H1 (cell line): ENCODE results near the gene SOSTDC1. TPM values are rescaled to one million over a fixed set of nuclear protein-coding genes. Genes with fewer than 3 reads are reported as not detected.

ENCODE experiments used
- CTCF ChIA-PET: fragments of 300-600 bp; sonication (Branson Sonifier 250); formaldehyde crosslinking; loops from one replicate; lab custom pipeline; 2021; ENCODE audit not compliant: partially characterized antibody; lab: Charles Lee
- POLR2A ChIA-PET: fragments of 300-600 bp; sonication (Branson Sonifier 250); formaldehyde crosslinking; loops from one replicate; lab custom pipeline; 2021; ENCODE audit warnings: inconsistent platforms; ENCODE audit not compliant: partially characterized antibody; lab: Charles Lee
- DNase-seq, 2 experiments: peaks; one replicate each; pipeline versions ENCODE4 v3.0.0 to v3.0.0-alpha.2; 2010 to 2022; ENCODE audit warnings: low spot score in 2 of 2, low read depth in 1 of 2, mixed read lengths in 1 of 2
- FAIRE-seq: peaks from 2 replicates; lab custom pipeline; 2011; peaks lifted over from hg19 to GRCh38; lab: Jason Lieb, UNC
- H2AFZ ChIP-seq: 2 replicates; pipeline ENCODE4 v1.8.1; 2012; ENCODE audit warnings: low read length, inconsistent platforms
- H2AK5ac ChIP-seq: 2 replicates; pipeline ENCODE4 v1.6.1; 2013; ENCODE audit warnings: low read depth, low read length
- H2BK120ac ChIP-seq: replicated peaks from 2 replicates; pipeline ENCODE3; 2013; ENCODE audit warnings: low read depth, low read length, inconsistent platforms
- H2BK12ac ChIP-seq: 2 replicates; pipeline ENCODE4 v1.6.1; 2013; ENCODE audit warnings: low read depth, low read length
- H2BK15ac ChIP-seq: 2 replicates; pipeline ENCODE4 v1.6.1; 2013; ENCODE audit warnings: low read length
- H2BK20ac ChIP-seq: 2 replicates; pipeline ENCODE4 v1.6.1; 2013; ENCODE audit warnings: low read length
- H2BK5ac ChIP-seq: 2 replicates; pipeline ENCODE4 v1.6.1; 2013; ENCODE audit warnings: low read depth, low read length
- H3K14ac ChIP-seq: 2 replicates; pipeline ENCODE4 v1.6.1; 2013; ENCODE audit warnings: inconsistent platforms; ENCODE audit not compliant: insufficient read length
- H3K18ac ChIP-seq: 2 replicates; pipeline ENCODE4 v1.6.1; 2013; ENCODE audit warnings: low read length; ENCODE audit errors: extremely low read depth
- H3K23ac ChIP-seq: 2 replicates; pipeline ENCODE4 v1.6.1; 2013; ENCODE audit warnings: inconsistent platforms; ENCODE audit not compliant: insufficient read length
- H3K23me2 ChIP-seq: 2 replicates; pipeline ENCODE4 v1.6.1; 2013; ENCODE audit warnings: low read depth, low read length
- H3K27ac ChIP-seq: 2 replicates; pipeline ENCODE4 v1.6.1; 2011; ENCODE audit warnings: low read depth, low read length, inconsistent platforms
- H3K27me3 ChIP-seq, 4 experiments: replicated peaks in 1 of 4; 1 replicate in 1 of 4; 2 replicates in 3 of 4; pipeline versions ENCODE4 v1.6.1 to v1.8.1; 2011 to 2013; ENCODE audit warnings: low read length in 3 of 4, mild to moderate bottlenecking in 3 of 4, inconsistent platforms in 2 of 4, mixed read lengths in 2 of 4, moderate library complexity in 1 of 4; ENCODE audit not compliant: control insufficient read depth in 3 of 4, insufficient read depth in 3 of 4; ENCODE audit errors: extremely low read depth in 1 of 4
- H3K36me3 ChIP-seq, 4 experiments: 2 replicates each; pipeline versions ENCODE4 v1.6.1 to v1.8.1; 2011 to 2013; ENCODE audit warnings: mild to moderate bottlenecking in 4 of 4, low read length in 3 of 4, moderate library complexity in 2 of 4, control low read depth in 1 of 4, inconsistent platforms in 1 of 4; ENCODE audit not compliant: insufficient read depth in 4 of 4, control insufficient read depth in 2 of 4
- H3K4ac ChIP-seq: replicated peaks from 2 replicates; pipeline ENCODE3; 2013; ENCODE audit warnings: low read length, low read depth, mixed read lengths, inconsistent platforms; ENCODE audit not compliant: insufficient read length
- H3K4me1 ChIP-seq, 4 experiments: replicated peaks in 1 of 4; 1 replicate in 1 of 4; 2 replicates in 3 of 4; pipeline versions ENCODE4 v1.6.1 to v1.8.1; 2011 to 2013; ENCODE audit warnings: low read length in 3 of 4, inconsistent platforms in 2 of 4, mixed read lengths in 1 of 4; ENCODE audit not compliant: insufficient read depth in 4 of 4, control insufficient read depth in 3 of 4
- H3K4me2 ChIP-seq, 2 experiments: 2 replicates each; pipeline versions ENCODE4 v1.6.1 to v1.8.1; 2011 to 2013; ENCODE audit warnings: low read depth in 2 of 2, low read length in 2 of 2, control low read depth in 1 of 2, inconsistent platforms in 1 of 2, mild to moderate bottlenecking in 1 of 2; ENCODE audit not compliant: insufficient read depth in 1 of 2
- H3K4me3 ChIP-seq, 4 experiments: fragments of 200-600, 300-600 bp in 1 of 4; sonication (generic), shearing (Covaris generic), sonication (Bioruptor Twin) in 1 of 4; 2 replicates each; pipeline versions ENCODE4 v1.5.1 to v1.8.1; 2011 to 2016; ENCODE audit warnings: low read length in 4 of 4, low read depth in 3 of 4, control low read depth in 2 of 4, inconsistent platforms in 2 of 4, mild to moderate bottlenecking in 2 of 4, mixed read lengths in 1 of 4, moderate library complexity in 1 of 4; ENCODE audit not compliant: insufficient read depth in 2 of 4; ENCODE audit errors: extremely low read depth in 1 of 4
- H3K56ac ChIP-seq: replicated peaks from 2 replicates; pipeline ENCODE3; 2013; ENCODE audit warnings: low read depth, mild to moderate bottlenecking, mixed read lengths, low read length, inconsistent platforms; ENCODE audit not compliant: insufficient read length
- H3K79me1 ChIP-seq: 2 replicates; pipeline ENCODE4 v1.6.1; 2013; ENCODE audit warnings: low read depth, low read length, control low read depth
- H3K79me2 ChIP-seq, 2 experiments: 2 replicates each; pipeline versions ENCODE4 v1.6.1 to v1.8.1; 2012 to 2013; ENCODE audit warnings: low read length in 2 of 2, mild to moderate bottlenecking in 2 of 2, inconsistent platforms in 1 of 2; ENCODE audit not compliant: insufficient read depth in 2 of 2, control insufficient read depth in 1 of 2
- H3K9ac ChIP-seq, 4 experiments: replicated peaks in 1 of 4; 1 replicate in 1 of 4; 2 replicates in 3 of 4; pipeline versions ENCODE4 v1.6.1 to v1.8.1; 2011 to 2013; ENCODE audit warnings: low read depth in 3 of 4, low read length in 3 of 4, control low read depth in 2 of 4, mild to moderate bottlenecking in 2 of 4, moderate library complexity in 2 of 4, inconsistent platforms in 1 of 4; ENCODE audit errors: extremely low read depth in 1 of 4
- H3K9me3 ChIP-seq, 2 experiments: 2 replicates each; pipeline versions ENCODE4 v1.6.1 to v1.8.1; 2012 to 2013; ENCODE audit warnings: mild to moderate bottlenecking in 2 of 2, moderate library complexity in 2 of 2, control low read depth in 1 of 2, inconsistent platforms in 1 of 2, low read depth in 1 of 2, low read length in 1 of 2, mixed read lengths in 1 of 2; ENCODE audit not compliant: insufficient read depth in 2 of 2
- H4K20me1 ChIP-seq, 2 experiments: replicated peaks in 1 of 2; 2 replicates each; pipeline versions ENCODE3 to v1.8.1; 2011 to 2013; ENCODE audit warnings: inconsistent platforms in 2 of 2, low read length in 2 of 2, mild to moderate bottlenecking in 1 of 2; ENCODE audit not compliant: insufficient read depth in 2 of 2, control insufficient read depth in 1 of 2
- H4K5ac ChIP-seq: 2 replicates; pipeline ENCODE4 v1.6.1; 2013; ENCODE audit warnings: low read length, low read depth, mixed read lengths, inconsistent platforms; ENCODE audit not compliant: insufficient read length
- H4K8ac ChIP-seq: 2 replicates; pipeline ENCODE4 v1.8.0; 2013; ENCODE audit warnings: mild to moderate bottlenecking, moderate library complexity, low read length, inconsistent platforms; ENCODE audit not compliant: insufficient read depth; ENCODE audit errors: extremely low read depth
- H4K91ac ChIP-seq: replicated peaks from 2 replicates; pipeline ENCODE3; 2013; ENCODE audit warnings: low read length, mixed read lengths, inconsistent platforms; ENCODE audit not compliant: insufficient read length
- CREB1 ChIP-seq: IDR thresholded peaks from 2 replicates; pipeline ENCODE4 v1.6.1; 2012; ENCODE audit warnings: inconsistent platforms
- CTBP2 ChIP-seq: IDR thresholded peaks from 2 replicates; pipeline ENCODE4 v1.7.0; 2011; ENCODE audit warnings: borderline replicate concordance, mild to moderate bottlenecking, moderate library complexity, mixed read lengths, low read length; ENCODE audit not compliant: insufficient read depth, insufficient read length
- FOSL1 ChIP-seq: IDR thresholded peaks from 2 replicates; pipeline ENCODE4 v1.6.1; 2011; ENCODE audit warnings: mild to moderate bottlenecking, low read depth, low read length, moderate library complexity; ENCODE audit not compliant: insufficient read depth
- MAFK ChIP-seq: IDR thresholded peaks from 2 replicates; pipeline ENCODE4 v1.6.1; 2012; ENCODE audit warnings: low read depth, mild to moderate bottlenecking, improper control_type of control experiment, low read length
- NANOG ChIP-seq: IDR thresholded peaks from 2 replicates; pipeline ENCODE4 v1.6.1; 2011; ENCODE audit warnings: low read length, low read depth, mild to moderate bottlenecking, inconsistent platforms; ENCODE audit not compliant: insufficient read depth, poor library complexity, severe bottlenecking
- POLR2A ChIP-seq, 2 experiments: IDR thresholded peaks; 1 replicate in 1 of 2; 2 replicates in 1 of 2; pipeline ENCODE4 v1.6.1; 2011; ENCODE audit warnings: low read depth in 2 of 2, low read length in 2 of 2, mild to moderate bottlenecking in 2 of 2; ENCODE audit errors: control extremely low read depth in 1 of 2
- SIRT6 ChIP-seq: IDR thresholded peaks from one replicate; pipeline ENCODE4 v1.7.1; 2012; ENCODE audit warnings: low read length, inconsistent platforms
- TAF1 ChIP-seq: IDR thresholded peaks from 2 replicates; pipeline ENCODE4 v1.6.1; 2011; ENCODE audit warnings: mild to moderate bottlenecking, low read depth, low read length
- TAF7 ChIP-seq: optimal IDR thresholded peaks from 2 replicates; pipeline ENCODE3; 2011; ENCODE audit warnings: low read depth, mild to moderate bottlenecking, inconsistent platforms, low read length, moderate library complexity, borderline replicate concordance
- ZNF274 ChIP-seq: IDR thresholded peaks from 2 replicates; pipeline ENCODE4 v1.7.0; 2012; ENCODE audit warnings: low read length, borderline replicate concordance; ENCODE audit errors: extremely low read depth
- WGBS, 2 experiments: shearing (Covaris generic) in 1 of 2; methylation state at CpG; one replicate each; pipeline versions ENCODE4 v1.1.6 to v1.1.7; 2013 to 2015; ENCODE audit warnings: low lambda C conversion rate in 2 of 2, mixed read lengths in 2 of 2, inconsistent platforms in 1 of 2, low coverage in 1 of 2, missing lambda C conversion rate in 1 of 2; ENCODE audit not compliant: insufficient replicate concordance in 2 of 2, insufficient coverage in 1 of 2, insufficient read length in 1 of 2; ENCODE audit errors: extremely low coverage in 1 of 2, missing lambda C conversion rate in 1 of 2; 5-methylcytosine and 5-hydroxymethylcytosine counted together
- polyA plus RNA-seq, 7 experiments: library from polyadenylated mRNA; depleted of rRNA in 3 of 7; stranded (reverse) in 5 of 7; unstranded in 2 of 7; fragments of >200 nt in 5 of 7; fragments of 200-250 nt in 2 of 7; gene quantifications; 1 replicate in 5 of 7; 2 replicates in 1 of 7; 4 replicates in 1 of 7; pipeline versions ENCODE4 v1.2.1 to v1.2.3, GENCODE V29; 2011 to 2013; ENCODE audit warnings: missing spikeins in 2 of 7, mixed read lengths in 2 of 7
- total RNA-seq: library from RNA; stranded (reverse); fragmentation: NEBNext Ultra II Directional; extraction: Animal tissue kit (Norgen Biotek cat#: 25700); gene quantifications from 2 replicates; pipeline ENCODE4 v1.2.1, GENCODE V29; 2021

SOSTDC1 gene
- total and polyA plus RNA-seq, 2 of the 8 experiments (the other 6 are each of a cell fraction or from before 2014, with no cell fraction given), result 0.35 to 0.79 TPM

GRCh38 chr7:16494955-16495719 is 29.6 kb upstream of the SOSTDC1 start:
- Histone ChIP-seq H2BK120ac (no peak overlapping the region), H2AFZ (no peak overlapping the region), H3K9me3 (no peaks in the 10 kb centered on the region), H2BK20ac (no peak overlapping the region), H3K27ac (no peak overlapping the region), H4K20me1 (no peaks in the 10 kb centered on the region), H3K36me3 (no peaks in the 10 kb centered on the region), H3K56ac (no peak overlapping the region), H3K4me1 (no peaks in the 10 kb centered on the region), H4K8ac (no peak overlapping the region), H2AK5ac (no peak overlapping the region), H3K9ac (no peak overlapping the region), H3K18ac (no peak overlapping the region), H3K79me2 (no peaks in the 10 kb centered on the region), H3K27me3 (no peaks in the 10 kb centered on the region), H2BK5ac (no peak overlapping the region), H3K4me3 (no peak overlapping the region), H3K14ac (no peak overlapping the region), H3K23ac (no peak overlapping the region), H4K91ac (no peak overlapping the region), H3K23me2 (no peaks in the 10 kb centered on the region), H4K5ac (no peak overlapping the region), H2BK12ac (no peak overlapping the region), H3K4ac (no peak overlapping the region)
- 88% methylated on average over 4 of the region's 4 CpGs; no CpG with 5 or more reads in 1 of the 2 experiments for WGBS, 2 experiments
- no peak for FAIRE-seq
- POLR2A ChIA-PET, result no interaction called here
- no peak for DNase-seq
- TF ChIP-seq CREB1 (no peak), CTBP2 (no peak), POLR2A (IDR thresholded peaks at IDR 0.05; ENCODE audit: control extremely low read depth in 1 of 2, low read depth in 2 of 2, low read length in 2 of 2) (no peak), MAFK (no peak), ZNF274 (no peak), TAF1 (no peak), FOSL1 (no peak), SIRT6 (no peak), NANOG (no peak), TAF7 (no peak)
- TF ChIP-seq, all 59 proteins: peak for 0
- Histone ChIP-seq H3K4me2 (no peak overlapping the region), H2BK15ac (no peak overlapping the region), H3K79me1 (no peaks in the 10 kb centered on the region)
- CTCF ChIA-PET, result interaction anchor here (1.4 to 1.8 kb wide), 2 partner anchors 15 to 27 kb away, joined by 4 to 5 read pairs; no protein-coding TSS in a partner anchor
